ENCODE measurements around the gene ALX3.

Gene ALX3

GRCh38 chr1:110065841-110066240, 4.6 kb downstream of the ALX3 start:
- H3K4me3 ChIP-seq (replicated peaks; ENCODE audit: low read depth, low read length) = no peak overlapping the region
- TF ChIP-seq CTCF (IDR thresholded peaks at IDR 0.05; ENCODE audit: low read length, missing control alignments) = no peak
- DNase-seq (ENCODE audit: low read depth) = no peak

GRCh38 chr1:110064576-110065337, 5.7 kb downstream of the ALX3 start:
- no peak for DNase-seq (ENCODE audit: low read depth)
- H3K4me3 ChIP-seq (replicated peaks; ENCODE audit: low read depth, low read length) = no peak overlapping the region
- no peak for TF ChIP-seq CTCF (IDR thresholded peaks at IDR 0.05; ENCODE audit: low read length, missing control alignments)

GRCh38 chr1:110063781-110064180, 6.7 kb downstream of the ALX3 start:
- TF ChIP-seq CTCF (IDR thresholded peaks at IDR 0.05; ENCODE audit: low read length, missing control alignments) = no peak
- DNase-seq (ENCODE audit: low read depth) = no peak
- H3K4me3 ChIP-seq (replicated peaks; ENCODE audit: low read depth, low read length) = no peak overlapping the region

- no peak for TF ChIP-seq CTCF (IDR thresholded peaks at IDR 0.05; ENCODE audit: low read length, missing control alignments)
- no peak for DNase-seq (ENCODE audit: low read depth)
- no peak overlapping the region for H3K4me3 ChIP-seq (replicated peaks; ENCODE audit: low read depth, low read length)
These were observed 7.9 kb downstream of the ALX3 start for GRCh38 chr1:110062612-110063011.

- TF ChIP-seq CTCF (IDR thresholded peaks at IDR 0.05; ENCODE audit: low read length, missing control alignments) = no peak
- DNase-seq (ENCODE audit: low read depth) = no peak
These were observed 9.1 kb downstream of the ALX3 start for GRCh38 chr1:110061341-110061740.

GRCh38 chr1:110060662-110061060, 9.8 kb downstream of the ALX3 start:
- H3K4me3 ChIP-seq (replicated peaks; ENCODE audit: low read depth, low read length) = no peak overlapping the region
- no peak for TF ChIP-seq CTCF (IDR thresholded peaks at IDR 0.05; ENCODE audit: low read length, missing control alignments)
- no peak for DNase-seq (ENCODE audit: low read depth)

More at GRCh38 chr1:110061341-110061740, 9.1 kb downstream of the ALX3 start:
- H3K4me3 ChIP-seq (replicated peaks; ENCODE audit: low read depth, low read length) = no peak overlapping the region

Data from fibroblast of pulmonary artery (primary cell).